SHP77 treated with DMSO at 0.1 percent for 48 hours (cell line): ENCODE results near the gene UBE3C.

Experiments used
- DNase-seq: peaks from one replicate; lab custom pipeline; 2025; lab: John Stamatoyannopoulos, UW

UBE3C gene

GRCh38 chr7:157292770-157293412 lies 154.2 kb downstream of the UBE3C start:
- no peak for DNase-seq

- DNase-seq, result no peak
These were observed 154.7 kb downstream of the UBE3C start for GRCh38 chr7:157293413-157293788.

- DNase-seq, result no peak
These were observed 156.0 kb downstream of the UBE3C start for GRCh38 chr7:157294773-157295172.

GRCh38 chr7:157295338-157295737 lies 156.6 kb downstream of the UBE3C start:
- DNase-seq, result no peak

- DNase-seq, result no peak
These were observed 158.5 kb downstream of the UBE3C start for GRCh38 chr7:157297185-157297584.

- no peak for DNase-seq
These were observed 160.5 kb downstream of the UBE3C start for GRCh38 chr7:157299317-157299612.

- no peak for DNase-seq
These were observed 161.1 kb downstream of the UBE3C start for GRCh38 chr7:157299613-157300368.

- no peak for DNase-seq
These were observed 161.7 kb downstream of the UBE3C start for GRCh38 chr7:157300369-157300825.

- no peak for DNase-seq
These were observed 162.9 kb downstream of the UBE3C start for GRCh38 chr7:157301610-157302120.

GRCh38 chr7:157306846-157307838 lies 168.4 kb downstream of the UBE3C start:
- no peak for DNase-seq

GRCh38 chr7:157309988-157310668 lies 171.4 kb downstream of the UBE3C start:
- no peak for DNase-seq

GRCh38 chr7:157310676-157311185 lies 172.0 kb downstream of the UBE3C start:
- no peak for DNase-seq

GRCh38 chr7:157312941-157313340 lies 174.2 kb downstream of the UBE3C start:
- DNase-seq, result no peak

- DNase-seq, result no peak
These were observed 174.9 kb downstream of the UBE3C start for GRCh38 chr7:157313645-157314044.

- DNase-seq, result peak; percentile 3
These were observed 179.4 kb downstream of the UBE3C start for GRCh38 chr7:157318015-157318706.
